Measurements from ENCODE around the gene KIF3C.

GRCh38 chr2:25991965-25992364, 9.7 kb upstream of the KIF3C start:
- TF ChIP-seq CTCF (IDR thresholded peaks at IDR 0.05; ENCODE audit: poor library complexity): no peak
- no peak for TF ChIP-seq EZH2 (IDR thresholded peaks at IDR 0.05; ENCODE audit: borderline replicate concordance)

Data from hepatocyte (in vitro differentiated cells).